NCI-H146 treated with DMSO at 0.1 percent for 48 hours (cell line): ENCODE data around the gene CYBC1.
"Not testable (repeated sequence)": the region's sequence is repeated elsewhere in the genome, so short reads cannot be mapped to it uniquely, and the experiment has no call there.

Source experiments
- DNase-seq: peaks from one replicate; lab custom pipeline; 2025; ENCODE audit not compliant: unreplicated experiment; lab: John Stamatoyannopoulos, UW

CYBC1 gene

GRCh38 chr17:82479602-82480001 lies 29.1 kb upstream of the CYBC1 start:
- DNase-seq, result no peak

GRCh38 chr17:82477934-82478333 lies 27.4 kb upstream of the CYBC1 start:
- DNase-seq, result no peak

GRCh38 chr17:82475458-82475857 lies 24.9 kb upstream of the CYBC1 start:
- no peak for DNase-seq

DNA sequence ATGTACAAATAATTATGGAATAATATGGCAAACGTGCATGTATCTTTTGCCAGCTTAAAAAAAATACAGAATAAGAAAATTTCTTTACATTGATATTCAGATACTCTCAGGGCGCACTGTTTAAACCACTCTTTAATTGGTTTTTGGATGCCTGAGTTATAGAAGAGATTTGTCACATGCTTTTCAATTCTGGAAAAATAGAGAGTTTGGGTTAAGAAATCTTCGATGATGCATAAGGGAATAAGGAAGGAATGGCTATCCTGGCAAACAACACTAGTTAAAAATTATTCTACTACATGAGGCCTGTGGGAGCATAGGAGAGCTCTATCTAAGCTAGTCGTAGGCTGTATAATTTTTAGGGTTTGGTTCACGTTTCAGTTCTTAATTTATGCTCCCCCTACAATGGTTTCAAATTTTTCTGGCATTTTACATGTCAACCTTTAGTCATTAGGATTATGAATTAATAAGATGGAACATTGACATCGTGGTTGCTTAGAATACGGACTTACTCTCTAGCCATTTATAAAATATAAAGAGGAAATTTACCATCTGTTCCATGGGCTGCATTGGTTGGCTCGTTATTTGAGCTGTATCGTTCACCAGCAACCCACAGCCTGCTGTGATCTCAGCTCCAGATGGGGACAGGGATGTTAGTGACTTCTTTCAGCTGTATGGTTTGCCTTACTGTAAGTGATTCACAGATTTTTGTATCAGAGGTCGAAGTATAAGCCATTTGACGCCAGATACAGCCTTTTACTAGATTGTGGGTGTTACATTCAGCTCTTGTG lies 23.9 kb upstream of the CYBC1 start:
- no peak for DNase-seq

DNA sequence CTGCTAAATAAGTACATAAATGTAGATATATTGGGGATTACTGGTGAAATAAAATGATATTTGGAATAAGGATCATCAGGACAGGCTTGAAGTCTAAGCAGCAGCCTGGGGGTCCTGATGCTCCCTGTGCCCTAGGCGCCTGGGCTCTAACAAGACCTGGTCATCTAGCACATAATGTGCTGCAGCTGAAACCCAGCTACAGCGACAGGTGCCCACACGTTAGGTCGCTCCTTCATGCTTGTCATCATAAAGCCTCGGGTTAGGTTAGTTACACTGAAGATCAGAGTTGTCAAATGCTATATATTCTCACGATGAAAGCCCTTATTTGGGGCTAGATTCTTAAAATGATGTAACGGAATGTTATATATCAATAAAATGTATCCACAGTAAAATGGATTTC lies 19.5 kb upstream of the CYBC1 start:
- DNase-seq, result no peak

GRCh38 chr17:82468692-82469091 lies 18.1 kb upstream of the CYBC1 start:
- DNase-seq, result no peak

GRCh38 chr17:82465023-82465603 lies 14.6 kb upstream of the CYBC1 start:
- no peak for DNase-seq

GRCh38 chr17:82464567-82464929 lies 14.0 kb upstream of the CYBC1 start:
- no peak for DNase-seq

GRCh38 chr17:82463925-82464566 lies 13.5 kb upstream of the CYBC1 start:
- DNase-seq, result no peak

- peak; percentile 12 for DNase-seq
Observed at GRCh38 chr17:82463391-82463790, 12.8 kb upstream of the CYBC1 start.

DNA sequence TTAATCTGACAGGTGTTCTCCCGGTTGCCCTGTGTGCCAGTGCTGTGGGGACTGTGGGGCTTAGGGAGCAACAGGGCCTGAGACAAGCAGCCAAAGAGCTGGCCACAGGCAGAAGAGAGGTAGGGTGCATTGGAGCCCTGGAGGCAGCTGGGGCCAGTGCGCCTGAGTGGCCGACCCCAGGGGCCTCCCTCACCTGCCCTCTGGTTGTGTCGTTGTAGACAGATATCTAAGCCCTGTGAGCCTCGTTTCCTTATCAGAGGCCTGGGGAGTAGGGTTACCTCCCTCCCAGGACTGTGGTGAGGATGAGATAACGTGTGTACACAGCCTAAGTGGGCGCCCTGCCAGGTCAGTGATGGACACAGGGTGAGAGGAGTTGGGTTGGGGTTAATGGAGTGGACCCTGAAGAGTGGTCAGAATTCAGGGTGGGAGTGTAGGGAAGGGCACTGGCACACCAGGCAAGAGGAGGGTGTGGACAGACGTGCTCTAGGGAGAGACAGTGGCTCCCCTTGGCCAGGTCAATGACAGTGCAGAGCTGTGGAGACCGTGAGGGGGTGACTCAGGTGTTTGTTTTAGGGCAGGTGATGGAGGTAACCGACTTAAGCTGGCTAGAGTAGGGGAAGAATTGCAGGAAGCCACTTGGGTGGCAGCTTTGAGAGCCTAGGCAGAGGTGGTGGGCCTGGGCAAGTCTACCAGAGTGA lies 11.4 kb upstream of the CYBC1 start:
- peak; percentile 95 for DNase-seq

DNA sequence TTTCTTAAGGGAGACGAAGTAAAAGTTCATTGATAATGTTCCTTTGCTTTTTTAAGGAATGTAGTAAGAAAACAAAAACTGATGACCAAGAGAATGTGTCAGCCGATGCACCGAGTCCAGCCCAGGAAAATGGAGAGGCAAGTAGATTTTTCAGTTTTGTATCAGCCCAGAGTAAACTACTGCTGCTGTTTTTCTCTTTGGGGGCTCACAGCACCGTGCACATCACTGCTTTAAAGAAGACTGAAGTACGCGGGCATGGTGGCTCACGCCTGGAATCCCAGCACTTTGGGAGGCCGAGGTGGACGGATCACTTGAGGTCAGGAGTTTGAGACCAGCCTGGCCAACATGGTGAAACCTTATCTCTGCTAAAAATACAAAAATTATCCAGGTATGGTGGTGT lies 9.4 kb upstream of the CYBC1 start:
- not testable (repeated sequence) for DNase-seq

GRCh38 chr17:82458885-82459424 lies 8.4 kb upstream of the CYBC1 start:
- no peak for DNase-seq

GRCh38 chr17:82458179-82458884 lies 7.8 kb upstream of the CYBC1 start, which contains the start of gene NARF:
NARF (plus strand) TSS chr17:82458741; CDS start chr17:82458804, 63 bp downstream.
- DNase-seq, result peak; percentile 96

GRCh38 chr17:82457929-82458178 lies 7.3 kb upstream of the CYBC1 start:
- DNase-seq, result peak; percentile 72

DNA sequence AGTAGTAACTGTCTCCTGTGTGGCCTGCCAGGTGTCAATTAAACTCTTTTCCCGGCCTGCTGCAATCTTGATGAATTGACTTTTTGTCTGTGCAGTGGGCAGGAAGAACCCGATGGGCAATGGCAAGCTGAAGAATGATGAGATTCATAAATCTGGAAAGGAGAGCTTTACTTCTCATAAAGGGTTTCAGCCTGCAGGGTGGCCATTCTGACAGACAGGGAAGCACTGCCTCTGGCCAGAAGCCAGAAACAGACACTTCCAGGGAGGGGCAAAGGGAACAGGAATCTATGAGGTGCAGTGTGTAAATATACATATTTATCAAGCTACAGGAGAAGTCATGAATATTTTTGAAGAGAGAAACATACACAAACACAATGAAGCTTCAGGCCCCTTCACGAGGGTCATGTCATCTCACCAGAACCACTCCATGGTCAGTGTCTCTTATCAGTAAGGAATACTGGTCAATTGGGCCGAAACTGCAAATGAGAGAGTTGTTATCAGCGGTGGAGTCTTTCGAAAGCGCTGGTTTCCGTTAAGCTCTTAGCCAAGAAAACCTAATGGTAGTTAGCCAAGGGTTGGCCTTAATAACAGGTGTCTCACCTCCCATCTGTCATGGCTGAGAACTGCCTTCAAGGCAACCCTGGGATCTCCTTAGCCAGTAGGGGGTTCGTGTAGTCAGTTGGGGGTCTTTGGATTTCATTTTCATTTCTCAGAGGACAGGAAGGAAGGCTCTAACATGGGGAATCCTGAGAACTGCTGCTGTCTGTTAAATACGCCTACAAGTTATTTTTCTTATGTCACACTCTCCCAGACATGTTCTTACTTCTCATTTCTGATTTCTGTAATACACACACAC lies 6.7 kb upstream of the CYBC1 start:
- no peak for DNase-seq

DNA sequence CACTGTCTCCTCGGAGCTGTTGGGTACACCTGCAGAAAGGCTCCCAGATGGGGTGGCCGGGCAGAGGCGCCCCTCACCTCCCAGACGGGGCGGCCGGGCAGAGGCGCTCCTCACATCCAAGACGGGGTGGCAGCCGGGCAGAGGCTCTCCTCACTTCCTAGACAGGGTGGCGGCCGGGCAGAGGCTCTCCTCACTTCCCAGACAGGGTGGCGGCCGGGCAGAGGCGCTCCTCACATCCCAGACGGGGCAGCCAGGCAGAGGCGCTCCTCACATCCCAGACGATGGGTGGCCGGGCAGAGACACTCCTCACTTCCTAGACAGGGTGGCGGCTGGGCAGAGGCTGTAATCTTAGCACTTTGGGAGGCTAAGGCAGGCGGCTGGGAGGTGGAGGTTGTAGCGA lies 3.2 kb upstream of the CYBC1 start:
- DNase-seq, result not testable (repeated sequence)

DNA sequence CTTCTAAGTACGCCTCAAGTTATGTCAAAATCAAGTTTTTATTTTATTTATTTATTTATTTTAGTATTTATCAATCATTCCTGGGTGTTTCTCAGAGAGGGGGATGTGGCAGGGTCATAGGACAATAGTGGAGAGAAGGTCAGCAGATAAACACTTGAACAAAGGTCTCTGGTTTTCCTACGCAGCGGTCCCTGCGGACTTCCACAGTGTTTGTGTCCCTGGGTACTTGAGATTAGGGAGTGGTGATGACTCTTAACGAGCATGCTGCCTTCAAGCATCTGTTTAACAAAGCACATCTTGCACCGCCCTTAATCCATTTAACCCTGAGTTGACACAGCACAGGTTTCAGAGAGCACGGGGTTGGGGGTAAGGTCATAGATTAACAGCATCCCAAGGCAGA lies 2.6 kb upstream of the CYBC1 start:
- DNase-seq, result not testable (repeated sequence)

- DNase-seq, result no peak
Observed at GRCh38 chr17:82452162-82452561, 1.6 kb upstream of the CYBC1 start.

- DNase-seq, result no peak
Observed at GRCh38 chr17:82449883-82450356, 632 bp downstream of the CYBC1 start.
